HepG2 (cell line): ENCODE data around the gene USP10. TPM values are rescaled to one million over a fixed set of nuclear protein-coding genes. Genes with fewer than 3 reads are reported as not detected.

Source experiments
- ASH2L ChIP-seq: fragments of 300-600, 200-600 bp; sonication (generic); IDR thresholded peaks from 2 replicates; pipeline ENCODE4 v1.7.0; 2017; ENCODE audit warnings: low read depth, mild to moderate bottlenecking, moderate library complexity, mixed read lengths, low read length; ENCODE audit not compliant: insufficient read length
- HDAC2 ChIP-seq: sonication (generic); formaldehyde crosslinking; IDR thresholded peaks from 2 replicates; pipeline ENCODE4 v1.4.0; 2020; ENCODE audit warnings: missing genetic modification reagents
- NFE2 ChIP-seq: sonication (generic); formaldehyde crosslinking; IDR thresholded peaks from 2 replicates; pipeline ENCODE4 v1.4.0; 2020; ENCODE audit warnings: missing genetic modification reagents
- TOE1 ChIP-seq: sonication (generic); formaldehyde crosslinking; IDR thresholded peaks from 2 replicates; pipeline ENCODE4 v1.4.0; 2020; ENCODE audit warnings: mild to moderate bottlenecking, missing genetic modification reagents
- YEATS2 ChIP-seq: sonication (generic); formaldehyde crosslinking; IDR thresholded peaks from 2 replicates; pipeline ENCODE4 v1.4.0; 2020; ENCODE audit warnings: missing genetic modification reagents, borderline replicate concordance
- ZBTB20 ChIP-seq: sonication (generic); formaldehyde crosslinking; IDR thresholded peaks from 2 replicates; pipeline ENCODE4 v1.8.1; 2023; ENCODE audit warnings: missing genetic modification reagents, low read depth, mild to moderate bottlenecking, borderline replicate concordance
- ZBTB8A ChIP-seq: sonication (generic); formaldehyde crosslinking; IDR thresholded peaks from 2 replicates; pipeline ENCODE4 v1.4.0; 2020; ENCODE audit warnings: mild to moderate bottlenecking, low read depth, missing genetic modification reagents, borderline replicate concordance
- ZNF383 ChIP-seq: sonication (generic); formaldehyde crosslinking; IDR thresholded peaks from 2 replicates; pipeline ENCODE4 v1.4.0; 2020; ENCODE audit warnings: missing genetic modification reagents, mild to moderate bottlenecking, borderline replicate concordance
- ZNF510 ChIP-seq: sonication (generic); formaldehyde crosslinking; IDR thresholded peaks from 2 replicates; pipeline ENCODE4 v1.4.0; 2020; ENCODE audit warnings: low read depth, mild to moderate bottlenecking, missing genetic modification reagents
- ZNF567 ChIP-seq: sonication (generic); formaldehyde crosslinking; IDR thresholded peaks from 2 replicates; pipeline ENCODE4 v1.8.1; 2023; ENCODE audit warnings: mild to moderate bottlenecking, missing genetic modification reagents, borderline replicate concordance
- ZNF614 ChIP-seq: IDR thresholded peaks from 2 replicates; pipeline ENCODE4 v1.6.1; 2018; ENCODE audit warnings: missing biosample characterization, missing genetic modification reagents, inconsistent platforms, borderline replicate concordance
- polyA plus RNA-seq, 8 experiments: library from polyadenylated mRNA; depleted of rRNA in 3 of 8; stranded (reverse) in 7 of 8; unstranded in 1 of 8; fragments of >200 nt; fragmentation: Illumina TruSeq in 4 of 8; extraction: Trizol in 4 of 8; gene quantifications; 2 replicates each; pipeline versions ENCODE4 v1.2.1 to v1.2.3, GENCODE V29; 2011 to 2016; ENCODE audit warnings: low read depth in 4 of 8, missing spikeins in 1 of 8, mixed read lengths in 1 of 8; ENCODE audit not compliant: insufficient read depth in 1 of 8
- total RNA-seq, 5 experiments: library from RNA; depleted of rRNA; stranded (reverse); fragments of >200 nt; fragmentation: Illumina TruSeq; extraction: Trizol; gene quantifications; 2 replicates each; pipeline ENCODE4 v1.2.3, GENCODE V29; 2016; ENCODE audit warnings: low read depth in 1 of 5
- TF ChIP-seq, protein P1 (sequence below): sonication (generic); formaldehyde crosslinking; IDR thresholded peaks from 2 replicates; pipeline ENCODE4 v1.4.0; 2020; ENCODE audit warnings: missing genetic modification reagents; ENCODE audit errors: not compliant biosample characterization
- TF ChIP-seq, protein P2 (sequence below): sonication (generic); formaldehyde crosslinking; IDR thresholded peaks from 2 replicates; pipeline ENCODE4 v1.4.0; 2020; ENCODE audit warnings: missing genetic modification reagents
- TF ChIP-seq, protein P3 (sequence below): IDR thresholded peaks from 2 replicates; pipeline ENCODE4 v1.6.1; 2016; ENCODE audit warnings: low read depth
- TF ChIP-seq, protein P4 (sequence below): sonication (generic); formaldehyde crosslinking; IDR thresholded peaks from 2 replicates; pipeline ENCODE4 v1.8.0; 2022; ENCODE audit warnings: missing genetic modification reagents, mild to moderate bottlenecking, inconsistent platforms, borderline replicate concordance
- TF ChIP-seq, protein P5 (sequence below): sonication (generic); formaldehyde crosslinking; IDR thresholded peaks from 2 replicates; pipeline ENCODE4 v1.8.1; 2023; ENCODE audit warnings: mild to moderate bottlenecking, missing genetic modification reagents
- TF ChIP-seq, protein P6 (sequence below): sonication (generic); formaldehyde crosslinking; IDR thresholded peaks from 2 replicates; pipeline ENCODE4 v1.8.1; 2023; ENCODE audit warnings: mild to moderate bottlenecking, missing genetic modification reagents
- TF ChIP-seq, protein P7 (sequence below): sonication (generic); formaldehyde crosslinking; IDR thresholded peaks from 2 replicates; pipeline ENCODE4 v1.5.1; 2020; ENCODE audit warnings: missing genetic modification reagents, mild to moderate bottlenecking, borderline replicate concordance

USP10 gene
- total and polyA plus RNA-seq, 2 of the 13 experiments (the other 11 are each of a cell fraction or from before 2014, with no cell fraction given) = 79.1 to 122 TPM

DNA sequence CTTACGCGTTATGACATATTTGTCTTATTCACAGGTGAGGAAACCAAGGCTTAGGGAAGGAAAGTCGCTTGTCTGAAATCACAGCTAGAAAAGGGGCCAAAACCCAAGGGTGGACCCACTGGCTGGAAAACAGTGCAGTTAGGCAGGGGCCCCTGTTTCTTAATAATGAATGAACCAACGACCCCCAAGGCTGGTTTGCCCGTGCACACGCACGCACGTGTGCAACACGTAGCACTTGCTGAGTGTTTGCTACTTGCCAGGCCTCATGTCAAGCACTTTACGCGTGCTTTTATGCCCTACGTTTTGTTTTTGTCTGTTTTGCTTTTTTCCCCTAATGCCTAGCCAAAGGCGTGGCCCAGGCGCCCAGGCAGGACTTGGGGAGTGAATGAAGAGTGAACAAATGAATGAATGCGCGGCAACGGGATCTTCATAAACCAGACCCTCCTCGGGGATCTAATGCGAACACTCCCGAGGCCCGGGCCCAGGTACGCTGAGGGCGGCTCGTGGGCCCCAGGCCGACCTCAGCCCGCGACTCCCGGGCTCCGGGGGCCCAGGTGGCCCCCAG lies 571 bp upstream of the USP10 start (continued):
- TF ChIP-seq, protein P1, sequence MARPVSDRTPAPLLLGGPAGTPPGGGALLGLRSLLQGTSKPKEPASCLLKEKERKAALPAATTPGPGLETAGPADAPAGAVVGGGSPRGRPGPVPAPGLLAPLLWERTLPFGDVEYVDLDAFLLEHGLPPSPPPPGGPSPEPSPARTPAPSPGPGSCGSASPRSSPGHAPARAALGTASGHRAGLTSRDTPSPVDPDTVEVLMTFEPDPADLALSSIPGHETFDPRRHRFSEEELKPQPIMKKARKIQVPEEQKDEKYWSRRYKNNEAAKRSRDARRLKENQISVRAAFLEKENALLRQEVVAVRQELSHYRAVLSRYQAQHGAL (CRISPR knock-in tag) = peak; percentile 73
- no peak for TF ChIP-seq YEATS2 (CRISPR knock-in tag)
- TF ChIP-seq HDAC2 (CRISPR knock-in tag) = peak; percentile 35; the same call in 1 of the 2 replicates
- TF ChIP-seq ASH2L = peak; percentile 80
- no peak for TF ChIP-seq NFE2 (CRISPR knock-in tag)
- TF ChIP-seq, protein P2, sequence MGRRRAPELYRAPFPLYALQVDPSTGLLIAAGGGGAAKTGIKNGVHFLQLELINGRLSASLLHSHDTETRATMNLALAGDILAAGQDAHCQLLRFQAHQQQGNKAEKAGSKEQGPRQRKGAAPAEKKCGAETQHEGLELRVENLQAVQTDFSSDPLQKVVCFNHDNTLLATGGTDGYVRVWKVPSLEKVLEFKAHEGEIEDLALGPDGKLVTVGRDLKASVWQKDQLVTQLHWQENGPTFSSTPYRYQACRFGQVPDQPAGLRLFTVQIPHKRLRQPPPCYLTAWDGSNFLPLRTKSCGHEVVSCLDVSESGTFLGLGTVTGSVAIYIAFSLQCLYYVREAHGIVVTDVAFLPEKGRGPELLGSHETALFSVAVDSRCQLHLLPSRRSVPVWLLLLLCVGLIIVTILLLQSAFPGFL (CRISPR knock-in tag) = peak; percentile 80; the same call in 1 of the 2 replicates
- TF ChIP-seq, protein P3, sequence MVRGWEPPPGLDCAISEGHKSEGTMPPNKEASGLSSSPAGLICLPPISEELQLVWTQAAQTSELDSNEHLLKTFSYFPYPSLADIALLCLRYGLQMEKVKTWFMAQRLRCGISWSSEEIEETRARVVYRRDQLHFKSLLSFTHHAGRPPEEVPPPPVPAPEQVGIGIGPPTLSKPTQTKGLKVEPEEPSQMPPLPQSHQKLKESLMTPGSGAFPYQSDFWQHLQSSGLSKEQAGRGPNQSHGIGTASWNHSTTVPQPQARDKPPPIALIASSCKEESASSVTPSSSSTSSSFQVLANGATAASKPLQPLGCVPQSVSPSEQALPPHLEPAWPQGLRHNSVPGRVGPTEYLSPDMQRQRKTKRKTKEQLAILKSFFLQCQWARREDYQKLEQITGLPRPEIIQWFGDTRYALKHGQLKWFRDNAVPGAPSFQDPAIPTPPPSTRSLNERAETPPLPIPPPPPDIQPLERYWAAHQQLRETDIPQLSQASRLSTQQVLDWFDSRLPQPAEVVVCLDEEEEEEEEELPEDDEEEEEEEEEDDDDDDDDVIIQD (CRISPR knock-in tag) = 0 out of 2 replicates have a peak, but pooled peaks have one; percentile 10
- TF ChIP-seq TOE1 (CRISPR knock-in tag) = 0 out of 2 replicates have a peak, but pooled peaks have one; percentile 27
- TF ChIP-seq, protein P4, sequence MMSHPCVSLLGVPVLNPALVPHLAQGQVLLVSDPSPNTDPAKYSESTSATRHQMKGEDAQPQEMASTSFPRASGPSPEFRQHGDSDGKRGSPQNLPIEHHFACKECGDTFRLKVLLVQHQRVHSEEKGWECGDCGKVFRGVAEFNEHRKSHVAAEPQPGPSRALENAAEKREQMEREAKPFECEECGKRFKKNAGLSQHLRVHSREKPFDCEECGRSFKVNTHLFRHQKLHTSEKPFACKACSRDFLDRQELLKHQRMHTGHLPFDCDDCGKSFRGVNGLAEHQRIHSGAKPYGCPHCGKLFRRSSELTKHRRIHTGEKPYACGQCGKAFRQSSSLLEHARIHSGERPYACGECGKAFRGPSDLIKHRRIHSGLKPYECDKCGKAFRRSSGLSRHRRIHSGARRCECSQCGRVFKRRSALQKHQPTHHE (CRISPR knock-in tag) = peak; percentile 72; the same call in 1 of the 2 replicates
- TF ChIP-seq ZNF614 = 0 out of 2 replicates have a peak, but pooled peaks have one; percentile 15
- peak; percentile 49; the same call in 1 of the 2 replicates for TF ChIP-seq ZNF510 (CRISPR knock-in tag)
- TF ChIP-seq, protein P5, sequence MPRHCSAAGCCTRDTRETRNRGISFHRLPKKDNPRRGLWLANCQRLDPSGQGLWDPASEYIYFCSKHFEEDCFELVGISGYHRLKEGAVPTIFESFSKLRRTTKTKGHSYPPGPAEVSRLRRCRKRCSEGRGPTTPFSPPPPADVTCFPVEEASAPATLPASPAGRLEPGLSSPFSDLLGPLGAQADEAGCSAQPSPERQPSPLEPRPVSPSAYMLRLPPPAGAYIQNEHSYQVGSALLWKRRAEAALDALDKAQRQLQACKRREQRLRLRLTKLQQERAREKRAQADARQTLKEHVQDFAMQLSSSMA (CRISPR knock-in tag) = no peak
- TF ChIP-seq, protein P6, sequence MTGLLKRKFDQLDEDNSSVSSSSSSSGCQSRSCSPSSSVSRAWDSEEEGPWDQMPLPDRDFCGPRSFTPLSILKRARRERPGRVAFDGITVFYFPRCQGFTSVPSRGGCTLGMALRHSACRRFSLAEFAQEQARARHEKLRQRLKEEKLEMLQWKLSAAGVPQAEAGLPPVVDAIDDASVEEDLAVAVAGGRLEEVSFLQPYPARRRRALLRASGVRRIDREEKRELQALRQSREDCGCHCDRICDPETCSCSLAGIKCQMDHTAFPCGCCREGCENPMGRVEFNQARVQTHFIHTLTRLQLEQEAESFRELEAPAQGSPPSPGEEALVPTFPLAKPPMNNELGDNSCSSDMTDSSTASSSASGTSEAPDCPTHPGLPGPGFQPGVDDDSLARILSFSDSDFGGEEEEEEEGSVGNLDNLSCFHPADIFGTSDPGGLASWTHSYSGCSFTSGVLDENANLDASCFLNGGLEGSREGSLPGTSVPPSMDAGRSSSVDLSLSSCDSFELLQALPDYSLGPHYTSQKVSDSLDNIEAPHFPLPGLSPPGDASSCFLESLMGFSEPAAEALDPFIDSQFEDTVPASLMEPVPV (CRISPR knock-in tag) = no peak; the same call in 1 of the 2 replicates
- TF ChIP-seq, protein P7, sequence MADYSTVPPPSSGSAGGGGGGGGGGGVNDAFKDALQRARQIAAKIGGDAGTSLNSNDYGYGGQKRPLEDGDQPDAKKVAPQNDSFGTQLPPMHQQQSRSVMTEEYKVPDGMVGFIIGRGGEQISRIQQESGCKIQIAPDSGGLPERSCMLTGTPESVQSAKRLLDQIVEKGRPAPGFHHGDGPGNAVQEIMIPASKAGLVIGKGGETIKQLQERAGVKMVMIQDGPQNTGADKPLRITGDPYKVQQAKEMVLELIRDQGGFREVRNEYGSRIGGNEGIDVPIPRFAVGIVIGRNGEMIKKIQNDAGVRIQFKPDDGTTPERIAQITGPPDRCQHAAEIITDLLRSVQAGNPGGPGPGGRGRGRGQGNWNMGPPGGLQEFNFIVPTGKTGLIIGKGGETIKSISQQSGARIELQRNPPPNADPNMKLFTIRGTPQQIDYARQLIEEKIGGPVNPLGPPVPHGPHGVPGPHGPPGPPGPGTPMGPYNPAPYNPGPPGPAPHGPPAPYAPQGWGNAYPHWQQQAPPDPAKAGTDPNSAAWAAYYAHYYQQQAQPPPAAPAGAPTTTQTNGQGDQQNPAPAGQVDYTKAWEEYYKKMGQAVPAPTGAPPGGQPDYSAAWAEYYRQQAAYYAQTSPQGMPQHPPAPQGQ (CRISPR knock-in tag) = 0 out of 2 replicates have a peak, but pooled peaks have one; percentile 78
- no peak; the same call in 1 of the 2 replicates for TF ChIP-seq ZBTB8A (CRISPR knock-in tag)
- TF ChIP-seq ZBTB20 (CRISPR knock-in tag) = no peak
- TF ChIP-seq ZNF383 (CRISPR knock-in tag) = no peak
- TF ChIP-seq ZNF567 (CRISPR knock-in tag) = peak; percentile 98
